OCI-LY1 (cell line): ENCODE results near the gene KRT2.

ENCODE experiments used
- H2AFZ ChIP-seq: fragments of 200-600 bp; sonication (generic), shearing (Covaris generic); 2 replicates; pipeline ENCODE4 v1.6.0; 2014; ENCODE audit warnings: antibody characterized with exemption, mild to moderate bottlenecking, low read length
- H3F3A ChIP-seq: fragments of 200-600 bp; sonication (generic), shearing (Covaris generic); 2 replicates; pipeline ENCODE4 v1.6.0; 2014; ENCODE audit warnings: mild to moderate bottlenecking, antibody characterized with exemption, low read length, moderate library complexity; ENCODE audit not compliant: insufficient read depth
- H3K27ac ChIP-seq: fragments of 200-600 bp; sonication (generic); 2 replicates; pipeline ENCODE4 v1.5.1; 2014; ENCODE audit warnings: low read length, mixed run types, mild to moderate bottlenecking, low read depth; ENCODE audit not compliant: poor library complexity, severe bottlenecking
- H3K27me3 ChIP-seq: fragments of 200-600 bp; sonication (generic); 2 replicates; pipeline ENCODE4 v1.6.0; 2014; ENCODE audit warnings: antibody characterized with exemption, mild to moderate bottlenecking, low read length, moderate library complexity; ENCODE audit not compliant: insufficient read depth
- H3K36me3 ChIP-seq: fragments of 200-600 bp; sonication (generic); 2 replicates; pipeline ENCODE4 v1.6.1; 2014; ENCODE audit warnings: mild to moderate bottlenecking, antibody characterized with exemption, low read length, moderate library complexity, mixed read lengths; ENCODE audit not compliant: insufficient read depth
- H3K4me1 ChIP-seq: fragments of 200-600 bp; sonication (generic); 2 replicates; pipeline ENCODE4 v1.5.1; 2014; ENCODE audit warnings: mild to moderate bottlenecking, low read length, moderate library complexity; ENCODE audit not compliant: insufficient read depth, severe bottlenecking
- H3K4me2 ChIP-seq: fragments of 200-600 bp; sonication (generic), shearing (Covaris generic); 2 replicates; pipeline ENCODE4 v1.6.1; 2014; ENCODE audit warnings: low read length
- H3K4me3 ChIP-seq: fragments of 200-600 bp; sonication (generic); 2 replicates; pipeline ENCODE4 v1.5.1; 2014; ENCODE audit warnings: low read length, low read depth, mild to moderate bottlenecking, mixed read lengths; ENCODE audit not compliant: poor library complexity, severe bottlenecking
- H3K79me2 ChIP-seq: fragments of 200-600 bp; shearing (Covaris generic); 2 replicates; pipeline ENCODE4 v1.6.1; 2016; ENCODE audit warnings: mixed run types, low read length, mixed read lengths; ENCODE audit not compliant: insufficient read depth
- H3K9ac ChIP-seq: fragments of 200-600 bp; sonication (generic), shearing (Covaris generic); 2 replicates; pipeline ENCODE4 v1.6.1; 2014; ENCODE audit warnings: mild to moderate bottlenecking, low read length, mixed read lengths
- H3K9me2 ChIP-seq: fragments of 200-600 bp; sonication (generic), shearing (Covaris generic); 2 replicates; pipeline ENCODE4 v1.6.1; 2014; ENCODE audit warnings: low read depth, mild to moderate bottlenecking, low read length, mixed read lengths
- H3K9me3 ChIP-seq: fragments of 200-600 bp; shearing (Covaris generic); 2 replicates; pipeline ENCODE4 v1.6.1; 2014; ENCODE audit warnings: low read length, mixed read lengths
- H4K20me1 ChIP-seq: fragments of 200-600 bp; sonication (generic), shearing (Covaris generic); 2 replicates; pipeline ENCODE4 v1.6.0; 2016; ENCODE audit warnings: mild to moderate bottlenecking, low read length; ENCODE audit not compliant: insufficient read depth
- EZH2 ChIP-seq: fragments of 200-600 bp; sonication (generic), shearing (Covaris generic); IDR thresholded peaks from 2 replicates; pipeline ENCODE4 v1.8.0; 2017; ENCODE audit warnings: borderline replicate concordance, mixed run types, mild to moderate bottlenecking, antibody characterized with exemption, low read length, moderate library complexity, mixed read lengths
- TF ChIP-seq, protein P1 (sequence below): fragments of 200-600 bp; sonication (generic), shearing (Covaris generic); IDR thresholded peaks from 2 replicates; pipeline ENCODE4 v1.5.1; 2017; ENCODE audit warnings: mild to moderate bottlenecking, antibody characterized with exemption, low read length, moderate library complexity, mixed read lengths

The KRT2 gene

DNA sequence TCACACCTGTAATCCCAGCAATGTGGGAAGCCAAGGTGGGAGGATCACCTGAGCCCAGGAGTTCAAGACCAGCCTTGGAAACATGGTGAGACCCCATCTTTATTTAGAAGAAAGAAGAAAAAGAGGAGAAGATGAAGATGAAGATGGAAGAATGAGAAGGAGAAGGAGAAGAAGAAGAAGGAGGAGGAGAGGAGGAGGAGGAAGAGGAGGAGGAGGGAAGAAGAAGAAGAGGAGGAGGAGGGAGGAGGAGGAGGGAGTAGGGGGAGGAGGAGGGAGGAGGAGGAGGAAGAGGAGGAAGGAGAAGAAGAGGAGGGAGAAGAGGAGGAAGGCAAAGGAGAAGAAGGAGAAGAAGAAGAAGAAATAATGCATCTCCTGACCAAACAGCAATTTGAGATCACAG is 37.2 kb upstream of the KRT2 start:
- Histone ChIP-seq H3K9ac (no peak overlapping the region), H2AFZ (no peak overlapping the region), H3K4me3 (no peak overlapping the region), H3K9me2 (no peaks in the 10 kb centered on the region), H3K4me2 (no peak overlapping the region), H3K36me3 (no peaks in the 10 kb centered on the region), H4K20me1 (no peaks in the 10 kb centered on the region), H3F3A (no peaks in the 10 kb centered on the region), H3K27me3 (no peaks in the 10 kb centered on the region), H3K4me1 (no peaks in the 10 kb centered on the region), H3K9me3 (no peaks in the 10 kb centered on the region), H3K79me2 (no peaks in the 10 kb centered on the region), H3K27ac (no peak overlapping the region)
- TF ChIP-seq EZH2, result no peak
- TF ChIP-seq, protein P1, sequence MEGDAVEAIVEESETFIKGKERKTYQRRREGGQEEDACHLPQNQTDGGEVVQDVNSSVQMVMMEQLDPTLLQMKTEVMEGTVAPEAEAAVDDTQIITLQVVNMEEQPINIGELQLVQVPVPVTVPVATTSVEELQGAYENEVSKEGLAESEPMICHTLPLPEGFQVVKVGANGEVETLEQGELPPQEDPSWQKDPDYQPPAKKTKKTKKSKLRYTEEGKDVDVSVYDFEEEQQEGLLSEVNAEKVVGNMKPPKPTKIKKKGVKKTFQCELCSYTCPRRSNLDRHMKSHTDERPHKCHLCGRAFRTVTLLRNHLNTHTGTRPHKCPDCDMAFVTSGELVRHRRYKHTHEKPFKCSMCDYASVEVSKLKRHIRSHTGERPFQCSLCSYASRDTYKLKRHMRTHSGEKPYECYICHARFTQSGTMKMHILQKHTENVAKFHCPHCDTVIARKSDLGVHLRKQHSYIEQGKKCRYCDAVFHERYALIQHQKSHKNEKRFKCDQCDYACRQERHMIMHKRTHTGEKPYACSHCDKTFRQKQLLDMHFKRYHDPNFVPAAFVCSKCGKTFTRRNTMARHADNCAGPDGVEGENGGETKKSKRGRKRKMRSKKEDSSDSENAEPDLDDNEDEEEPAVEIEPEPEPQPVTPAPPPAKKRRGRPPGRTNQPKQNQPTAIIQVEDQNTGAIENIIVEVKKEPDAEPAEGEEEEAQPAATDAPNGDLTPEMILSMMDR, result no peak

DNA sequence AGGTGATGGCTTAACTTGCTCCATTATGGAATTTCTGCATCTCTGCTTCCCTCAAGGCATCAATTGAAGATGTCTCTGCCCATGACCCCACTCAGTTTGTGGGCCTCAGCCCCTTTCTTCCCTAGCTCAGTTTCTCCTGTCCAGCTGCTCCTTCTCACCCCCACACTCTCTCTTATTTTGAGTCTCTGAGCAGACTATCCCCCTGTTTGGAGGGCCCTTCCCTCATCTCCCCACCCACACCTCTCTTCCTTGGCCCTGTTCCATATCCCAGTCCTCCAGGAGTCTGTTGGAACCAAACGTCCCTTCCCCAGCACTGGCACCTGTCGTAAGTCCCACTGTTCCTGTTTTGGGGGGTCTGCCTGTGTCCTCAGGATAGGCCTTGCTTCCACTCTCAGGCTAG is 36.5 kb upstream of the KRT2 start:
- Histone ChIP-seq H3K4me2 (no peak overlapping the region), H3K36me3 (no peaks in the 10 kb centered on the region), H4K20me1 (no peaks in the 10 kb centered on the region), H3K4me3 (no peak overlapping the region), H2AFZ (no peak overlapping the region), H3K9ac (no peak overlapping the region), H3K27ac (no peak overlapping the region), H3K9me2 (no peaks in the 10 kb centered on the region), H3F3A (no peaks in the 10 kb centered on the region), H3K79me2 (no peaks in the 10 kb centered on the region), H3K9me3 (no peaks in the 10 kb centered on the region), H3K4me1 (no peaks in the 10 kb centered on the region), H3K27me3 (0 out of 2 replicates have a peak, but pooled peaks cover 4% of the 10 kb centered on the region)
- TF ChIP-seq, protein P1, result no peak
- TF ChIP-seq EZH2, result no peak

DNA sequence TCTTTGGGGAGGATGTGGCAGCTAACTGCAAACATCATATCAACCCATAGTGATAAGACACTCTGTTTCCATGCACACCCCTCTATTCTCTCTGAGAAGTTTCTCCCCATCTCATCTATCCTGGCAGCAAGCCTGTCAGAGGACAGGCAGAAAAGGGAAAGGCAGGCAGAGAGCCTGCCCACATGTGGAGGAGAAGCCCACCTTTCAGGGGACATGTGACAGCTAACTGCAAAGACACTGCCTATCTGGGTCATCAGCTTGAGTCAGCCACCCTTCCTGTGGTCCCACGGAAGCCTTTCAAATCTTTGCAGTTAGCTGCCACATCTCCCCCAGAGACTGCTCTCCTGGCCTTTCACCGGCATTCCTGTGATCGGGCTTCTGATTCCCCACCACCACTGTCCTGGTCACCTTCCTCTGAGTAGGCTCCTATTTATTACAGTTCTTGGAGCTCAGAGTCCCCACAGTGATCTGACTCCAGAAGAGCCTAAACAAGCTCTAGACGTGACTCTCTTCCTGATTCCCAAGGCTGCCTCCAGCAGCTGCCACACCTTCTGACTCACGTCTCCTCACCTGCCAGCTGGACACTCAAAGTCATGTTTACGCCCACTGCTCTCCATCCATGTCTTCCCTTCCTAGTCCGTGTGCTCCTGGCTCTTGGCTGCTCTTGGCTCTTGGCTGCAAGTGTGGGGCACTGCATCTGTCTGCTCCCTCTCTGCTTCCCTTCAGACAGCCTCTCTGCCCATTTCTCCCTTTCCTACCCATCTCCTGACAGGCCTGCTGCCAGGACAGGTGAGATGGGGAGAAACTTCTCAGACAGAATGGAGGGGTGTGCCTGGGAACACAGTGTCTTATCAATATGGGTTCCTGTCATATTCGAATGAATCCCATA is 35.7 kb upstream of the KRT2 start:
- Histone ChIP-seq H3K4me3 (no peak overlapping the region), H3K4me2 (no peak overlapping the region), H3K27ac (no peak overlapping the region), H3K79me2 (no peaks in the 10 kb centered on the region), H3K9me3 (no peaks in the 10 kb centered on the region), H4K20me1 (no peaks in the 10 kb centered on the region), H3K36me3 (no peaks in the 10 kb centered on the region), H3K9me2 (no peaks in the 10 kb centered on the region), H3K4me1 (no peaks in the 10 kb centered on the region), H3K9ac (no peak overlapping the region), H3K27me3 (0 out of 2 replicates have a peak, but pooled peaks cover 4% of the 10 kb centered on the region), H2AFZ (no peak overlapping the region), H3F3A (no peaks in the 10 kb centered on the region)
- TF ChIP-seq, protein P1, result no peak
- no peak for TF ChIP-seq EZH2
